Left kidney (tissue), 2 donors: ENCODE data around the gene MED13. TPM values are rescaled to one million over a fixed set of nuclear protein-coding genes. Genes with fewer than 3 reads are reported as not detected.
"Not testable (repeated sequence)": the region's sequence is repeated elsewhere in the genome, so short reads cannot be mapped to it uniquely, and the experiment has no call there.

Experiments
- DNase-seq: peaks from one replicate; pipeline ENCODE4 v3.0.0-alpha.2; 2013
- polyA plus RNA-seq: library from polyadenylated mRNA; unstranded; fragments of 120-200 nt; gene quantifications from one replicate; pipeline ENCODE4 v1.2.1, GENCODE V29; 2013; ENCODE audit not compliant: insufficient read length

MED13 gene
- polyA plus RNA-seq, 1 donor, result 56.2 TPM

- DNase-seq, result no peak
Measured at GRCh38 chr17:61904094-61904710, 160.9 kb downstream of the MED13 start.

GRCh38 chr17:61903251-61903650 lies 161.8 kb downstream of the MED13 start:
- no peak for DNase-seq

- no peak for DNase-seq
Measured at GRCh38 chr17:61897548-61898180, 167.4 kb downstream of the MED13 start.

GRCh38 chr17:61895391-61895790 lies 169.7 kb downstream of the MED13 start:
- no peak for DNase-seq

GRCh38 chr17:61894310-61894709 lies 170.8 kb downstream of the MED13 start:
- not testable (repeated sequence) for DNase-seq

Other genes with a start within 250 kb of the MED13 start
- gene BRIP1, start 201.8 kb downstream of the MED13 start, polyA plus RNA-seq, result 18.4 TPM
- gene INTS2, start 137.3 kb downstream of the MED13 start, polyA plus RNA-seq, result 16.5 TPM